GM18498 (cell line): Measurements from ENCODE around the gene ZC3H13.
"Not testable (repeated sequence)": the region's sequence is repeated elsewhere in the genome, so short reads cannot be mapped to it uniquely, and the experiment has no call there.

Experiments
- ATAC-seq: cut with Tn5 transposase; IDR thresholded peaks from one replicate; pipeline ENCODE4 v1.9.1; 2021; ENCODE audit warnings: mild to moderate bottlenecking, moderate library complexity; ENCODE audit not compliant: unreplicated experiment

The ZC3H13 gene

DNA sequence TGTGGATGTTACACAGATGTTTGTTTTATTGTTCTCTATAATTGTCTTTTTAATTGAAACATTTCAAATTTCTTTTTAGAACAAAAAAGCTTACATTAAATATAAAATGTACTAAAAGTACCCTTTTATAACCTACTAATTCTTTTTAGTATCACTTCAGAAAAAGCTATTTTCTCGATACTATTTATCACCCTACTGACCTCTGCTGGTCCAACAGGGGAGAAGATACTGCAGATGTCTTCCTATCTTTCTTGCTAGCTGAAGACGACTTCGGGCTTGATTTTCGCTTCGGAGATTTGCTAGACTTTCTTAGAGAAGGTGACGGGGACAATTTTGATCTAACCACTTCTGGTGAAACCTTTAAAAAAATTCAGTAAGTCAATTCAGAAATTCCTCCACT is 42.4 kb downstream of the ZC3H13 start:
- no peak for ATAC-seq

DNA sequence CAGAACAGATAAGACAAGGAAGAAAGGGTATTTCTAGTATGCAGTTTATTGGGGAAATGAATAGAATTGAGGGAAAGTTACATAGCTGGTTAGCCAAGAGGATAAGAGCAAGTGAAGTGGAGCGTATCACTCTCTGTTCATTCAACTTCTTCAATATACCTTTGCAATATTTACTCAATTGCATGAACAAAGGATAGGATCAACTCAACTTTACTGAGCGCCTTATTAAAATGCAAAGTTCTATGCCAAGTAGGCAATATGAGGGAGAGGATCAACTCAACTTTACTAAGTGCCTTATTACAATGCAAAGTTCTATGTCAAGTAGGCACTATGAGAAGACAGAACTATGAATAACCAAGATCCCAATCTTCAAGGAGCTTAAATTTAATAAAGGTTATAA is 43.9 kb downstream of the ZC3H13 start:
- no peak for ATAC-seq

DNA sequence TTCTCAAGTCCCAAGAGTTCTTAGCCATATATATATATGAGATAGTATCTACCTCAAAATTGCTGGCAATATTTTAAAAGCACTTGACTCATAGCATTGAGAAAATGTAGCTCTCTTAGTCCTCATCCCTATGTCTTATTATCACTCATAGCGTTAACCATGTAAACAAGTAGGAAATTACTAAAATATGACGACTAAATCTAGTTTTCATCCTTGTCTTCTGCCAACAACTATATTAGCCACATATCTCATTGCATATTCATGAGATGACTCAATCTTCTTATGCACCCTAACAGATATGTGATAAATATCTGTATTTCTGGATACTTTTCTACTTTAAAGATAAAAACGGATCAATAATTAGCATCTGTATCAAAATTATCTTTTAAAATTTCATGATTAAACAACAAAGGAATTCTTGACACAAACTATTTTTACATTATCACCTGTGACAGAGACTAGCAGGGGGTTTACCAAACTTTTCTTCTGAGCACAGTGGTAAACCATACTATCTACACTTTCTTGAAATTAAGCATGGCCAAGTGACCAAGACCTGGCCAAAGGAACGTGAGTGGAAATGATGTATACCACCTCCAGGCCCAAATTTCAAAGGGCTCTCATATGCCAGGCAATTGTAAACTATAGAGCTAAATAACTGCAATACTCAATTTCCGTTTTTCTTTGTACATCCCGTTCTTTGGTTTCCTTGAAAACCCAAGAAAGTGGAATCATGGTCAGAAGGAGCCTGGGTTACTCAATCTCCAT is 45.7 kb downstream of the ZC3H13 start:
- no peak for ATAC-seq

DNA sequence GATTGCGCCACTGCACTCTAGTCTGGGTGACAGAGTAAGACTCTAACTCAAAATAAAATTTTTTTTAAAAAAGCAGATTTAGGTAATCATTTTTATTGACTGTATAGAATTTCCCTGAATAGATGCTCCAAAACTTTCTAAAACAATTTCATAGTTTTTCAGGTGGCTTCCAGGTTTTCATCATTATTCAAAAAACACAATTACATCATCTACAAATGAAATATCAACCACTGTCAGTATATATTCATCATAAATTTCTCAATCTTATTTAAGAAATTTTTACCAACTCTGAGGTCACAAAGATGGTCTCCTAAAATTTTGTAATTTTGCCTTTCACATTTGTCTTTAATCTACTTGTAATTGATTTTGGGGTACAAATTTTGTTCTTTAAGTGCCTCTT is 48.1 kb downstream of the ZC3H13 start:
- ATAC-seq: no peak

DNA sequence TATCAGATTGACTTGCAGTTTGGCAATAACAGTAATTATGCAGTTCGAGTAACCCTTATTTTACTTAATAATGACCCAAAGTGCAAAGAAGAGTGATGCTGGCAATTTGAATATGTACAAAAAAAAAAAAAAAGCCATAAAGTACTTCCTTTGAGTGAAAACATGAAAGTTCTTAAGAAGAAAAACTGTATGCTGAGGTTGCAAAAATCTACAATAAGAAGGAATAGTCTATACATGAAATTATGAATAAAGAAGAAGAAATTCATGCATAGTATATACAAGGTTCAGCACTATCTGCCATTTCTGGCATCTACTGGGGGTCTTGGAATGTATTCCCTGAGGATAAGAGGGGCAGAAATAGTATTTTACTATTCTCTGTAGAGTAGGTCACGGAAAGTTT is 55.9 kb downstream of the ZC3H13 start:
- no peak for ATAC-seq

DNA sequence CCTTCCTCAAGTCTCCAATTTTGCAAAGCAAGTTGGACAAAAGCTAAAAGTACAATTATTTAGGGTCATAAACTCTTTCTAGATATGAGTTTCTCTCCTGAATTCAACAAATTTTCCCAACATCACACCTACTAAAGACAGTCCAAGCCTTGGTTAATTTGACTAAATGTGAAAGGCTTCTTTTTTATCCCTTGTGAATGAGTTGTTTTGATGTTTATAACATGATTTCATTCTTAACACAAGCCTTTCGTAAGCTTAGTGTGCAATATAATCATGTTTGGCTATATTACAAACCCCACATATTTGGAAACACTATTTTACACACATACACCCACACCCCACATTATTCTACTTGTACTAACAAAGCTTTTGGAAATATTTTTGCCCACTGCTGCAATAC is 57.3 kb downstream of the ZC3H13 start:
- no peak for ATAC-seq

DNA sequence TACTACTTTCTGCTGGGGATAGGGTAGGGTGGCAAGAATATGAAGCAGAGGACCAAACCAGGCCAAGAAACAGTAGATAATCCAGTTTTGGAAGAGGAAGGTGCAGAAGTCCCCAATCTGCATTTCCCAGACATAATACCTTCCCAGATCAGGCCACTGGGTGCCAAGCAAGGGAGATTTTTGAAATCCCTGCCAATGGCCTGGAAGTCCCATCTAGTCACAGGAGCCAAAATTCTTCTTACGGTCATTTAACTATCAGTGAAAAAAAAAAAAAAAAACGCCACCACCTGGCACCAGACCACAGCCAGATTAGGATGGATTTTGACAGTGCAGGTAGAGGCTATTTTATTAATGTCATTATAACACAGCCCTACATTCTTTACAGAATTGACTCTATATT is 57.8 kb downstream of the ZC3H13 start:
- ATAC-seq: no peak

DNA sequence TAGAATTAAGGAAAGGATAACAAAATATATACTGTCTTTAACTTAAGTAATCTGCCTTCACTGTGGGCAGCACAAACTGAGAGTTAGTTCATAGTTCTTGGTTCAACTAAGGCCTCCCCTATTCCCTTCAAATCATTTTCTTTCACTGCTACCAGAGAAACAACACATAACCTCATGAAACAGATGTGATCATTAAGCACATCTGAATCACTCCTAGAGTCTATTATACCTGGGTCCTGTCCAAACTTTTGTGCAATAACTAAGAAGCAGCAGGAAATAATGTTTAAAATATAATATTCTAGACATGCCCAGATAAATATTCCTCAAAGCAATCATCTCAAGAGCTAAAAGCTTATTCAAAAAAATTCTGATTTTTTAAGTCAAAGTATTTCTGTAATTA is 62.9 kb downstream of the ZC3H13 start:
- no peak for ATAC-seq

DNA sequence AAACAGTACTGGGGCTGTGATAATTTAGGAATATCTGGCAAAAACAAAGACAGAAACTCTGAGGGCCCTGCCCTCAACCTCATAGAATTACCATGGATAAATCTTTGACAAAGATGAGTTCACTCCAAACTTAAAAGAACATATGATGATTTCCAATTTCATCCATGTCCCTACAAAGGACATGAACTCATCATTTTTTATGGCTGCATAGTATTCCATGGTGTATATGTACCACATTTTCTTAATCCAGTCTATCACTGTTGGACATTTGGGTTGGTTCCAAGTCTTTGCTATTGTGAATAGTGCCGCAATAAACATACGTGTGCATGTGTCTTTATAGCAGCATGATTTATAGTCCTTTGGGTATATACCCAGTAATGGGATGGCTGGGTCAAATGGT is 71.4 kb downstream of the ZC3H13 start:
- not testable (repeated sequence) for ATAC-seq

DNA sequence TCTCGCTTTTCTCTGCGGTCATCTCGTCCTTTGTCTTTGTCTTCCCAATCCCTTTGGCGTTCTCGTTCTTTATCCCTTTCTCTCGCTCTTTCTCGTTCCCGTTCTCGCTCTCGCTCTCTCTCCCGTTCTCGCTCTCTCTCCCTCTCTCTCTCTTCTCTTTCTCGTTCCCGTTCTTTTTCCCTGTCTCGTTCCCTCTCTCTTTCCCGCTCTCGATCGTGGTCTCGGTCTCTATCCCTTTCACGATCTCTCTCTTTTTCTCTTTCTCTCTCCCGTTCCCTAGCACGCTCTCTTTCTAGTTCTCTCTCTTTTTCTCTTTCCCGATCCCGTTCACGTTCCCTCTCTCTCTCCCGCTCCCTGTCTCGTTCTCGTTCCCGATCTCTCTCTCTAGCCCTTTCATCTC is 77.2 kb downstream of the ZC3H13 start:
- ATAC-seq: no peak

DNA sequence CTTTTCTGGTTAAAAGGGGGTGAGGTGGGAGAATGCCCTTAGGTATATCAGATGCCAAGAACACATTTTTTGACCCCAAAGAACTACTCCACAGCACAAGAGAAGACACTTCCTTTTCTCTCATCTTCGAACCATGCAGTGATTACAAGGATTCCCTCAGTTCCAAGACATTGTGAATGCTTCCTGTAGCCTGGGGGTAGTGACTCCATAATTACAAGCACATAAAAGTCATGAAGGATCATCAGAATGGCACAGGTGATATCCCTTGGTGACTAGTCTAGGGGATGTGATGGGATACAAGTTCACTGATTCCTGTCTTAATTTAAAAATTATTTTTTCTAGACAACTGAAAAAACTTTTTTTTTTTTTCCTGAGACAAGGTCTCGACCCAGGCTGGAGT is 78.0 kb downstream of the ZC3H13 start:
- no peak for ATAC-seq

DNA sequence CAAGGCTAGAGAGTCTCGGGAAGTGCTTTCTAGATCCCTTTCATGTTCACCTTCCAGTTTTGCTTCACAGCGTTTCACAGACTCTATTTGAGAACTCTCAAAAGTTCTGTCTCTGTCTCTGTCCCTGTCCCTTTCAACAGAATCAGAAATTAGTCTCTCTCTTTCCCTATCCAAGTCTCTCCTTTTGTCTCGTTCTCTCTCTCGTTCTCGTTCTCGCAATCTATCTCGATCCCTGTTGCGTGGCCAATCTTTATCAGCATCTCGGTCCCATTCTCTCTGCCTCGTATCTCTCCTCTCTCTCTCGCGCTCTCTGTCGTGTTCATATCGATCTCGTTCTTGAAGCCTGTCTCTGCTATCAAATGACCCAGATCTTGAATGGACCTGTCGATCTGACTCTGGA is 85.0 kb downstream of the ZC3H13 start:
- ATAC-seq: no peak

DNA sequence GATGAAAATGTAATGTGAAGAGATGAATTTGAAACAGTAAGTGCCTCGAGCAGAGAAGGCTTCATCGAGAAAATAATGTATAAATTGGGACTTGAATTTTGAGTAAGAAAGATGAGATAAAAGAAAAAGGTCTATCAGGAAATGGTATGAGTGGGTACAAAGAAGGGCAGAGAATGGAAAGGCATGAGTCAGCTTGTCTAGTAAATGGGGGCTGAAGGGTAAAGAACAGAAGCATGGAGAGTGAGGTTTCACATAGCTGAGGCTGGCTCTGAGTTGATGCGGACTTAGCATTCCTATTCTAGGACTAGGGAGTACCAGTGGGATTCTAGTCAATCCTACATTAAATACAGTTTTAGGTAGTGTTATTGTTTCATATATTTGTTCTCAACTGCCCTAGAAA is 85.8 kb downstream of the ZC3H13 start:
- no peak for ATAC-seq

DNA sequence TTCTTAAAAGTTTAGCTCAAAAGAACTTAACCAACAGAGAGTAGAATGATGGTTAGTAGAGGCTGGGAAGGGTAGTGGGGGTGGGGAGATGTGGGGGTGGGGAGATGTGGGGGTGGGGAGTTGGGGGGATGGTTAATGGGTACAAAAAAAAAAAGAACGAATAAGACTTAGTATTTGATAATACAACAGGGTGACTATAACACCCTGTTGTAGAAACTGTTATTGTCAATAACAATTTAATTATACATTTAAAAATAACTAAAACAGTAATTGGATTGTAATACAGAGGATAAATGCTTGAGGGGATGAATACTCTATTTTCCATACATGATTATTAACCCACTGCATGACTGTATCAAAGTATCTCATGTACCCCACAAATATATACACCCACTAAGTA is 91.1 kb downstream of the ZC3H13 start:
- no peak for ATAC-seq

DNA sequence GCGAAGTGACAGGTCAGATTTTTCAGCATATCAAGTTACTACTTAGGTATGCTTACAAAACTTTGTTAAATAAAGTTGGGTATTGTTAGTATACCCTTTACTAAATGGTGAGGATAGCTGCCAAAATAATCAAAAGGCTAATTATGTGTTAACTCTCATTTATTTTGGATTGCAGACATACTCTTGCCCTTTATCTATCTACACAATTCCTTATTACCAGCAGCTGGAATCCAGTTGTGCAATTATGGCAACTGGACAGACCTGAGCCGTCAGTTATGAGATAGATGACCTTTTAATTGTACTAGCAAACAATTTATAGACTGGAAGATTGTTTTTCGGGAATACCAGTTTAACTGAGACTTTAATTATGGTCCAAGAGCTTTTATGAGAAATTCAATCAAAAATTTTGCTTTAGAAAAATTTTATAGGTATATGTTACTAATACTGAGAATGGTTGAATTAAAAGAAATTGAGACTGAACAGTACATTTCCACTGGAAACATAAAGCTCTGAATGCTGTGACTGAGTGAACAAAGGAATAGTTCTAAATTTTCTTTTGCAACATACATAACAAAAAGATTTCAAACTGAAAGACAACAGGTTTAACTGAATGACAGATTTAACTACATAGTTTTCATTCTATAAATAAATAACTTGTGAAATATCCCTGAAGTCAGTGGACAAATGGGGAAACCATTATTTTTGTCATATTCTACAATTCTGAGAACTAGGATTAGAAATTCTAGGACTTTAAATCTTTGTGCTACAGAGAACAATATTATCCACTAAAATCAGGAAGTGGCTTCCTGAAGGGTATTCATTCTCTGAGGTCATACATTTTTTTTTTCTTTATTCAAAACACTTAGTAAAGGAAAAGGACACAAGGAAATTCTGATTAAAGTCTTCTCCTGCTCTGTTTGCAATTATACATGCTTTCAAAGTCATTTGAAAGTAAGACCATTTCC is 97.4 kb downstream of the ZC3H13 start:
- ATAC-seq: no peak

DNA sequence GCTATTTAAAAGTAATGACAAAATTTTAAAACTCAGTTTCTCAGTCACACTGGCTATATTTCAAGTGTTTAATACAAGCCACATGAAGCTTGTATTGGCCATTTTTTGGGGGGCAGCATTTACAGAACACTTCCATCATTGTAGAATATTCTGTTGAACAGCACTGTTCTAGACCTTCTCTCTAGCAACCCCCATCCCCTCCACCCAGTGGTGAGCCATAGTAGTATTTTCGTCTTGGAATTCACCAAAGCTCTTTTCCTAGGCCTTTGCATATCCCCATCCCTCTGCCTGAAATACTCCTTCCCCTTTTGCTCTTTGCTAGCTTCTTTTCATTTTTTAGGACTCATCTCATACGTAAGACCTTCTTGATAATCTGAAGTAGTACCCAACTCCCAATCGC is 99.5 kb downstream of the ZC3H13 start:
- no peak for ATAC-seq

DNA sequence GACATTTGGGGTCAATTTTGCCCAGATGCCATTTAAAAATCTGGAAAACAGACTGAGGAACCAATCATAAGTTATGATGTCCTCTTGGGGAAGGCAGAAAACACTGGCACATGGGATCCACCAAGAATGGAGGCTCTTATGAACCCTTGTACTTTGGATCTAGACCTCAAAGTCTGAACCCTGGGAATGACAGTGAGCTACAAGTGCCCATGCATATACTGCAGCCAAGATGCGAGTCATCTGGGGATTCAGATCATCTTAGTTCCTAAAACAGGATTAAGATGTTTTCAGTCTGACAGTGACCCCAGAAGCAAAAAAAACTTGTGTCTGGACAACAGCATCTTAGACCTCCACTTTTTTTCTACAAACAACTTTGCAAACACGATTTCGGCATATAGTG is 100.8 kb downstream of the ZC3H13 start:
- no peak for ATAC-seq

DNA sequence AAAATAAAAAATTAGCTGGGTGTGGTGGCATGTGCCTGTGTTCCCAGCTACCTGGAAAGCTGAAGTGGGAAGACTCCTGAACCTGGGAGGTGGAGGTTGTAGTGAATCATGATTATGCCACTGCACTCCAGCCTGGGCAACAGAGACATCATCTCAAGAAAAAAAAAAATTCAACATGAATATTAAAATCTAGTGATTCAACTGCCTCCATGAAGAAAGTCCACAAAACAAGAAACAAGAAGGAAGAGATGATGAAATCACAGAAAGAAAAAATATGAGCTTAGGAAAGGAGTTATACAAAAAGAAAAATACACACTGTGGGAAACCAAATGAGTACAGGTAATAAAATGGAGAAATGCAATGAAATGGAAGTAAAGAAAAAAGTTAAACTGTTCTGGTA is 101.4 kb downstream of the ZC3H13 start:
- no peak for ATAC-seq

DNA sequence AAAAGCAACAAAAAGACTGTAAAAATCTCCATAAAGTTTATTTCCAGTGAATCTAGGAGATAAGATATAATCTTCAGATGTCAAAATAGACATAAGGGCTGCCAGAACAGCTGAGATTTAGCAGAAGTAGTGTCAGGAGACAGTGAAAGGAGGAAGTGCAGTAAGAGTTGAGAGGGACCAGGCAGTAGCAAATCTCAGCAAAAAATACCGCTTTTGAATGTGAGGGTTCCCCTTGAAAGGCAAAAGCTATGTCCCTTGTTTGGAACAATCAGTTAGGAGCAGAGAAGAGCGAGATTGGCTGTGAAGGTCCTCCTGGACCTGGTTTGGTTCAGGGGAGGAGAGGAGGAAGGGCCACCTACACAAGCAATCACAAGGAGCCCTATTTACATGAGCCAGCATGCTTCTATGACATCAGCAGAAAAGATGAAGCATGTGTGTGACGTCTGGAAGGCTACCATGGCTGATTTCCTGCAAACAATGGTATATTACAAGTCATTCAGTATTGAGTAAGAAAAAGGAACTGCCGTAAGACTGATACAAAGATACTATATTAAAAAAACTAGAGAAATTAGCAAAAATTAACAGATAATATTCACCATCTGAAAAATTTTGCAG is 102.1 kb downstream of the ZC3H13 start:
- ATAC-seq: no peak

DNA sequence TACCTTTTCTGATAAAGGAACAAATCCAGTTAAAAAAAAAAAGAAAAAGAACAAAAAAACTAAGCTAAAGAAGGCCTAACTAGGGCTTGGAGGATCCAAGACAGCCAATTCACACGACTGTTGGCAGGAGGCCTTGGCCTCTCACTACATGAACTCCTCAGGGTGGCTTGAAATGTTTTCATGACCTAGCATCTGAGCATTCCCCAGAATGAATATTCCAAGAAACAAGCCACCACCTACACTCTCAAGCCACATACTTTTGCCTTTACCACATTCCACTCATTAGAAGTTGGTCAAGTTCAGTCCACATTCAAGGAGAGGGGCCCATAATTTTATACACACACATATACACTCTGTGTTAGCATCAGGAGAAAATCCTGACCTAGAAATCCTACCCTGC is 103.4 kb downstream of the ZC3H13 start:
- ATAC-seq: no peak

DNA sequence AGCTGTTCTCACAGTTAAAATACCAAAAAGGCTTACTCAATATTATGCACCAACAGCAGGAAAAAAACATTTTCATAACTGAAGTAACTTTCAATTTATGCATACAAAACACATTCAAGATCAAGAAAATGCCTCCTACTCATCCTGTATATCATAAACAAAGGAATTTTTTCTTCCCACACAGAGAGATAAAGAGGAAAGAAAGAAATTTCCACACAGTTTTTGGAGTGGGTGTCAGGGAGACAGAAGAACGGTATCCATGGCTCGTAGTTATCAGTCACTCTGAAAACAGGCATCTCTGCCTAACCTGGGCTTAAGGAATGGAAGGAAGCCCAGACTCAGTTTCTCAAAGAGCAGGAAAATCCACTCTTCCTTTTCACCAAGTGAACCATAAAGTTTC is 108.6 kb downstream of the ZC3H13 start:
- no peak for ATAC-seq

DNA sequence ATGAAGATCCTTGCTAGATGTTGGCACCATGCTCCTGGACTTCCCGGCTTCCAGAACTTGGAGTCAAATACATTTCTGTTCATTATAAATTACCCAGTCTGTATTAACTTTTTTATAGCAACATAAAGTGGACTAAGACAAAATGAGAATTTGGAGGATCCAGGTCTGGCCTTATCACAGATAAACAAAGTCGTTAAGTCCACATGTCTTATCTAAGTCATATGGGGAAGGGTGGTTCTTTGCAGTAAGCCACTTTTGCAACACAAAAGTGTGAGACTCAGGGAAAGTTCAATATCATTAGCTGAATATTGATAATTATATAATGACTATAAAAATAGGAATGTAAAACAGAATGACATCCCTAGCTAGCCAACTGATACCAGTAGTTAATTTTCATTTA is 109.4 kb downstream of the ZC3H13 start:
- ATAC-seq: no peak
